Tibial artery (tissue), 4 donors: ENCODE measurements around the gene PAQR8.

Experiments
- DNase-seq, 2 donors: peaks; one replicate each; pipeline ENCODE4 v3.0.0-alpha.2; 2019
- H3K27ac ChIP-seq, 2 donors: fragments of 200-600 bp; sonication (generic) in 1 of 2; 1 replicate in 1 of 2; 2 replicates in 1 of 2; pipeline ENCODE4 v1.5.1; 2018 to 2019; ENCODE audit warnings: mild to moderate bottlenecking in 1 of 2
- H3K27me3 ChIP-seq, 2 donors: fragments of 200-600 bp; sonication (generic) in 1 of 2; one replicate each; pipeline versions ENCODE4 v1.5.1 to v1.6.0; 2016 to 2019
- H3K36me3 ChIP-seq, 3 donors: fragments of 200-600 bp; sonication (generic) in 2 of 3; one replicate each; pipeline ENCODE4 v1.5.1; 2016 to 2019; ENCODE audit warnings: mild to moderate bottlenecking in 2 of 3
- H3K4me1 ChIP-seq, 4 donors: fragments of 200-600 bp; sonication (generic) in 2 of 4; 1 replicate in 3 of 4; 2 replicates in 1 of 4; pipeline ENCODE4 v1.5.1; 2016 to 2019
- H3K4me3 ChIP-seq, 2 donors: fragments of 200-600 bp; sonication (generic) in 1 of 2; 1 replicate in 1 of 2; 2 replicates in 1 of 2; pipeline ENCODE4 v1.5.1; 2018 to 2019; ENCODE audit warnings: mild to moderate bottlenecking in 2 of 2
- H3K9me3 ChIP-seq, 3 donors: fragments of 200-600 bp; sonication (generic) in 1 of 3; one replicate each; pipeline ENCODE4 v1.5.1; 2016 to 2019
- CTCF ChIP-seq, 2 experiments: fragments of 200-600 bp in 1 of 2; fragments of 450-650 bp in 1 of 2; IDR thresholded peaks; one replicate each; pipeline ENCODE4 v1.5.1; 2017 to 2019; ENCODE audit warnings: antibody characterized with exemption in 2 of 2, mild to moderate bottlenecking in 1 of 2, moderate library complexity in 1 of 2
- intact Hi-C: fragments of 100-400 bp; cut with DNase I; formaldehyde crosslinking; loops from one replicate; pipeline ENCODE4 v1.15.0; 2023; ENCODE audit warnings: low total_unique reads

The PAQR8 gene

GRCh38 chr6:52418606-52419005, 56.7 kb downstream of the PAQR8 start:
- Histone ChIP-seq H3K27me3 (no peaks in the 10 kb centered on the region), H3K27ac (no peak overlapping the region), H3K36me3 (no peaks in the 10 kb centered on the region), H3K4me3 (no peak overlapping the region), H3K9me3 (no peaks in the 10 kb centered on the region), H3K4me1 (peaks cover 0 to 19% (median 9%) of the 10 kb centered on the region in 4 donors)
- DNase-seq = no peak
- no peak for TF ChIP-seq CTCF (IDR thresholded peaks at IDR 0.05)
- intact Hi-C loops = loop anchor here (5.0 kb wide), 1 partner anchor 179 kb away; no protein-coding TSS in a partner anchor

- Histone ChIP-seq H3K36me3 (no peaks in the 10 kb centered on the region), H3K4me1 (peaks cover 0 to 33% (median 18%) of the 10 kb centered on the region in 4 donors), H3K27ac (peak within 1 kb of the TSS; percentile 84), H3K4me3 (peak within 1 kb of the TSS; percentile 65 to 84), H3K27me3 (no peaks in the 10 kb centered on the region), H3K9me3 (no peaks in the 10 kb centered on the region)
- peak in 1 of 2 experiments; percentile 4 for TF ChIP-seq CTCF (IDR thresholded peaks at IDR 0.05)
- intact Hi-C loops = loop anchor here (2.0 to 5.0 kb wide), 4 partner anchors 58 to 177 kb away; partner anchors contain the start of genes PAQR8 and TRAM2
- DNase-seq = peak; percentile 98 to 99
Observed at GRCh38 chr6:52419809-52420667, 58.1 kb downstream of the PAQR8 start, which contains the start of gene EFHC1. TSS of gene EFHC1 (plus strand) at chr6:52420342. CDS start at chr6:52420411, 69 bp downstream.

- peak overlapping the region; percentile 84 for H3K27ac ChIP-seq
- intact Hi-C loops = loop anchor here (2.0 to 5.0 kb wide), 3 partner anchors 59 to 156 kb away; partner anchors contain the start of genes PAQR8 and TRAM2
- H3K9me3 ChIP-seq = no peaks in the 10 kb centered on the region
- DNase-seq = no peak
- H3K4me1 ChIP-seq = peaks cover 0 to 35% (median 19%) of the 10 kb centered on the region in 4 donors
- no peak for TF ChIP-seq CTCF (IDR thresholded peaks at IDR 0.05)
- H3K27me3 ChIP-seq = no peaks in the 10 kb centered on the region
- H3K4me3 ChIP-seq = peak overlapping the region; percentile 65 to 84
- no peaks in the 10 kb centered on the region for H3K36me3 ChIP-seq
Observed at GRCh38 chr6:52420668-52421358, 58.9 kb downstream of the PAQR8 start.

GRCh38 chr6:52422156-52422555, 60.2 kb downstream of the PAQR8 start:
- no peak for TF ChIP-seq CTCF (IDR thresholded peaks at IDR 0.05)
- intact Hi-C loops = loop anchor here (5.0 kb wide), 2 partner anchors 60 to 155 kb away; partner anchors contain the start of genes PAQR8 and TRAM2
- H3K27ac ChIP-seq = no peak overlapping the region
- H3K27me3 ChIP-seq = no peaks in the 10 kb centered on the region
- DNase-seq = no peak
- no peak overlapping the region for H3K4me3 ChIP-seq
- peaks cover 0 to 30% (median 17%) of the 10 kb centered on the region in 4 donors for H3K4me1 ChIP-seq
- no peaks in the 10 kb centered on the region for H3K36me3 ChIP-seq
- no peaks in the 10 kb centered on the region for H3K9me3 ChIP-seq

GRCh38 chr6:52423448-52423847, 61.5 kb downstream of the PAQR8 start:
- Histone ChIP-seq H3K27ac (peak overlapping the region; percentile 36 to 65), H3K4me3 (no peak overlapping the region), H3K36me3 (no peaks in the 10 kb centered on the region), H3K27me3 (no peaks in the 10 kb centered on the region), H3K9me3 (no peaks in the 10 kb centered on the region), H3K4me1 (peaks cover 0 to 25% (median 17%) of the 10 kb centered on the region in 4 donors)
- intact Hi-C loops = loop anchor here (5.0 kb wide), 2 partner anchors 61 to 154 kb away; partner anchors contain the start of genes PAQR8 and TRAM2
- no peak for DNase-seq
- no peak for TF ChIP-seq CTCF (IDR thresholded peaks at IDR 0.05)
